ENCODE data around the gene PIGX.

The PIGX gene

GRCh38 chr3:196763179-196763578 lies 51.0 kb downstream of the PIGX start:
- no peak for DNase-seq

DNA sequence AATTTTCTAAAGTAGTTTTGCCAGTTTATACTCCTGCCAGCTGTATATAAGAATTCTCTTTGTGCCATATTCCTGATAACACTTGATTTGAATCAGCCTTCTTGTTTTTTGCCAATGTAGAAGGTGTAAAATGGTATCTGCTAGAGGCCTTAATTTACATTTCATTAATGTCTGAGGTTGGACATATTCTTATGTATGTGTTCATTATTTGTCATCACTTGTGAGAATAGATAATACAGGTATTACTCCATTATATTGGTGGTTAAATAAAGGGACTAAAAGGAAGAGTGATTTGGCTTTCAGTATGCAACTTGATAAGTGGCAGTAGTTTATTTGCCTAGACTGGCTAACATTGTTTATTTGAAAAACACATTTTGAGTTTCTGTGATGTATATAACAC lies 53.3 kb downstream of the PIGX start:
- no peak for DNase-seq

DNA sequence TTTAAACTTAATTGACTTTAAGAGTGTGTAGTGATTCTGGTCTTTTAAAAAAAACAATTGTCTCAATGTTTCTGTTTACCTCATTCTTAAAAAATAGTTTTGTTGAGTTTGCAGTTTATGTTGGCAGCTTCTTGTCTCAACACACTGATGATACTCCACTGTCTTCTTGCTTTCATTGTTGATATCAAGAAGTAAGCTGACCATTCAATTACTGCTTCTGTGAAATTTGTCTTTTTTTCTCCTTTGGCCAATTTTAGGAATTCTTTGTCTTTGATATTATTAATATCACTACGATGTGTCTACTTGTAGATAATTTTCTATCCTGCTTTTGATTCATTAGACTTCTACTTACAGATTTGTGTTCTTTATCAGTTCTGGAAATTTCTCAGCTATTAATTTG lies 58.9 kb downstream of the PIGX start:
- DNase-seq, result no peak

DNA sequence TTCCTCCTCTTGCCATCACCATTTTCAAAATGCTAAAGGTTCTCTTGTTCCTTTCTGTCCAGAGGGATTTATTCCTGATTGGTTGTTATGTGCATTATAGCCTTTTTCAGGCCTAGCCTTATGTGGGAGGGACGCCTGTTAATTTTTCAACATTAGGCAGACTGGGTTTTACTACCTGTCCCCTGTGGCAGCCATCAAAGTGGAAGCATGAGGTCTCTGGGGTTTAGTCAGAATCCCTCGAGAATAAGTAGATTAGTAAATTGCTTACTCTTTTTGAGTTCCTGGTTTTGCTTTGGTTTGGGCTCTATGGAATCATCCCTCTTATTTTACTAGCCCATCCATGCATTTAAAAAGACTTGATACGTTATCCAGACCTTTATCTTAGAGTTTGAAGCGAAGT lies 59.9 kb downstream of the PIGX start:
- no peak for DNase-seq

- DNase-seq, result no peak
Measured at GRCh38 chr3:196772897-196773296, 60.7 kb downstream of the PIGX start.

DNA sequence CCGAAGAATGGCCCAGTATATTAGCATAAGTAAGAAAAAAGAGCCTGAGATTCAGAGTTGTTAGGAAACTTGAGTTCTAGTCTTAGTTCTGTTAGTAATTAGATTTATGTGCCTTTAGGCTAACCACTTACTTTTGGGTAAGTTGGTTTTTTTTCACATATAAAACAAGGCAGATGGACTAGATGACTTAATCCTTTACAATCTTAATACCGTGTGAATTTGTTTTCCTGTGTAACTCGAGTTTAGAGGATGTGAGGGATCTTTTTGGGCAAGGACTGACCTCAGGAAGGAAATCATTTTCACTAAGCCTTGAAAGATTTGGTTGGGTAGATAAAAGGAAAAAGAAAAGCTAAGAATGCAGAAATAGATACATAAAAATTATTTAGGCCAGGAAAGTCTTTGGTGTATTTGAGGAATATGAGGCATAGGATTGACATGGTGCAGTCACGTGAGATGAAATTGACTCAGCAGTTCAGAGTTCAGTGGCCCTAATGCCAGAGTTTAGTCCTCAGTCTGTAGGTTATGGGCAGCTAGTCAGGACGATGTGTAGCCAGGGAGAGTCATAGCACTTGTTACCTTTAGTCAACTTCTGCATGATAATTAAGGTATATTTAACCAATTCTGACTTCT lies 62.1 kb downstream of the PIGX start:
- no peak for DNase-seq

- no peak for DNase-seq
Measured at GRCh38 chr3:196774848-196775422, 62.8 kb downstream of the PIGX start.

DNA sequence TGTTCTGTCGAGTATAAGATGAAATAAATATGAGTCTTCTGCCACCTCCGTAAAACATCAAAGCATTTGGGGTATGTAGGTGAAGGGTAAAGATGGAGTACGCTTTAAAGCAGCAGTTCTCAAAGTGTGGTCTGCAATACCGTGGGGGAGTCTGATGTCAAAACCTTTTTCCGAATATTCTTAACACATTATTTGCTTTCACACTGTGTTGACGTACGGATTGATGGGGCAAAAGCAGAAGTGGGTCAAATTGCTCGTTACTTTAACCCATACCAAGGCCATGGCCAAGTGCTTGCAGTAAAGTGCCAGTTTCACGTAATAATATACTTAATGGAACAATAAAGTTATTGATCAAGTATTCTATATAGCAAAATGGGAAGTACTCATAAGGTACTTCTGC lies 63.8 kb downstream of the PIGX start:
- DNase-seq, result no peak

GRCh38 chr3:196777836-196778235 lies 65.7 kb downstream of the PIGX start:
- no peak for DNase-seq

DNA sequence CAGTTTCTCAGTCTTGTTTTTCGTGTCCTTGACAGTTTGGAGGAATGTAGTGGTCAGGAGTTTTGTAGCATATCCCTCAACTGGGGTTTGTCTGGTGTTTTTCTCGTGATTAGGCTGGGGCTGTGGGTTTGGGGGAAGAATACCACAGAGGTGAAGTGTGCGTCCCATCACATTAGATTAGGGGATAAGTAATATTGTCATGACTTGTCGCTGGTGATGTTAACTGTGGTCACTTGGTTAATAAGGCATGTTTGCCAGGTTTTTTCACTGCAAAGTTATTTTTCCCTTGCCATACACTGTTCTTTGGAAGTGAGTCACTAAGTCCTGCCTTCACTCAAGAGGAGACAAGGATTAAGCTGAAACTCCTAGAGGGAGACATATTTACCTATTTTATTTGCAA lies 66.6 kb downstream of the PIGX start:
- no peak for DNase-seq

- no peak for DNase-seq
Measured at GRCh38 chr3:196782511-196782910, 70.3 kb downstream of the PIGX start.
